DMS79 treated with DMSO at 0.1 percent for 48 hours (cell line): ENCODE results near the gene CAV2.
A peak's percentile ranks its signal among the peaks of the same experiment; 100 is the strongest.
"Not testable (repeated sequence)": the region's sequence is repeated elsewhere in the genome, so short reads cannot be mapped to it uniquely, and the experiment has no call there.

Experiments
- DNase-seq: peaks from one replicate; lab custom pipeline; 2025; lab: John Stamatoyannopoulos, UW

The CAV2 gene, protein sequence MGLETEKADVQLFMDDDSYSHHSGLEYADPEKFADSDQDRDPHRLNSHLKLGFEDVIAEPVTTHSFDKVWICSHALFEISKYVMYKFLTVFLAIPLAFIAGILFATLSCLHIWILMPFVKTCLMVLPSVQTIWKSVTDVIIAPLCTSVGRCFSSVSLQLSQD

DNA sequence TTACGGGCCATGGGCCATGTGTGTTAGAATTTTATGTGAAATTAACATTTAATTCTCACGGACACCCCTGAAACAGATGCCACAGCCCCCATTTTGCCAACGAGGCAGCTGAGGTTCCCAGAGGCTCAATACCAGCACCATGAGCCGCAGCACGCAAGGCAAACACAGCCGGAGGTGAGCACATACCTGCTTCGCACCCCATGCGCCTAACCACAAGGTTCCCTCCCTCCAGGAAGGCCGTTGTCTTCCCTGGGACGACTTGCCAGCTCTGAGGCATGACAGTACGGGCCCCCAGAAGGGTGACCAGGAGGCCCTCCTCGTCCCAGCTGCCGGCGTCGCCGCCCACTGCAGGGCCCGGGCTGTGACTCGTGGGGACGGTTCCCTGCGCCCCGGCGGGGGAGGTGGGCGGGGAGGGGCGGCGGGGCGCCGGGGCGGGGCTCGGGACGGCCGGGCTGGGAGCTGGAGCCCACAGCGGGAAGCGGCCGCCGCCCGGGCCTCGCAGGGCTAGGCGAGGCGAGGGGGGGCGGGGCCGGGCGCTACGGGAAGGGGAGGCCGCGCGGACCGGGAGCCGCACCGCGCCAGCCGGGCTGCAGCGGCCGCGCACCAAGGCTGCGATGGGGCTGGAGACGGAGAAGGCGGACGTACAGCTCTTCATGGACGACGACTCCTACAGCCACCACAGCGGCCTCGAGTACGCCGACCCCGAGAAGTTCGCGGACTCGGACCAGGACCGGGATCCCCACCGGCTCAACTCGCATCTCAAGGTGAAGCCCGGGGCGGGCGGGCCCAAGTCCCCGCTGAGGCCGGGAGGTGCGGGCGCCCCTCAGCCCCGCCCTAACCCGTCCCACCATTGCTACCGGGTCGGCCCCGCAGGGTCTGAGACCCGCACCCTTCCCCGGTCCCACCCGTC lies at the start of gene CAV2:
Gene CAV2 (plus strand): TSS at position 571 of the 910 bp plus-strand sequence. CDS start 44 bp downstream, at position 615.
- DNase-seq = peak; percentile 14

DNA sequence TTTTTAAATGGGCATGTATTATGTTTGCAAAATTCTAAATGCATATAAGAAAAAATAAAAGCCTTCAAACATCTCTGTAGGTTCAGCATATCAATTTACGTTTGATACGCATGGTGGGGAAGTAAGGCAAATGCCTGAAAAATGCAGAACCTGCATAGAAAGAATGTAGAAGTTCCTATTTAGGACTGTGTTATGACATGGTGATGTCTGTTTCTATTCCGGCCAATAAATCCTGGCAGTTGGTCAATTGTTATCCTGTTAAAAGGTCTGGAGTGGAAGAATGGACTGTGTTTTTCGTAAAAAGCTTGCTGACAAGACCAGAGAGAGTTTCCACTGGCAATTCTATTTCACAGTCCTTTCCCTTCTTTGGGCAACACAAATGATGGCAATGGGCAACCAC lies 49.6 kb upstream of the CAV2 start:
- no peak for DNase-seq

DNA sequence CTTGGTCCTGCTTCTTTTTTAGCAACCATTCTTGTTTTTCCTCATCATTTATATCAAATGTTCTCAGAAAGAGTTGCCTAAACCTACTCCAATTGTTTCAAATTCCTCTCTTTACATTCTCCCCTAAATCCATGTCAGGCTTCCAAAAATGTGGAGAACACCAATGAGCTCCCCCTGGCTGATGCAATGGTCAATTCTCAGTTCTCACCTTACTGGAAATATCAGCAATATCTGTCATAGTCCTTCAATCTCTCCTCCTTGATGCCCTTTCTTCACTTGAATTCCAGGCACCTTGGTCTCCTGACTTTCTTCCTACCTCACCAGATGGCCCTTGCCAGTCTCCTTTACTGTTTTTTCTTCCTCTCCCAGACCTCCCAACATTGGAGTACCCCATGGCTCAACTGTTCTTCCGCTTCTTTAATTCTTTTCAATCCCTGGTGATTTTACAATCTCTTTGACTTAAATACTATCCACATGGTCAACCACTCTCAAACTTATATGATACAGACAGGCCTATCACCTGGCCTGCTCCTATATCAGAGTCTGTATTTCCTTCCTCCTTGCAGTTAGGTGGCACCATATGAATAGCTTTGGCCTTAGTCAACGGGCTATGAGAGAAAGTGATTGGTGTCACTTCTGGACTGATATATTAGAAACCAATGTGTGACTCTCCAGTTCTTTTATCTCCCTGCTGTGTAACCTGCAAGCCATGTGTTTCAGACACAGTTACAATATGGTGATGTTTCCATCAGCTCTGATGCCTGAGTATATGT lies 47.4 kb upstream of the CAV2 start:
- no peak for DNase-seq

- no peak for DNase-seq
Observed at GRCh38 chr7:116454377-116454776, 45.2 kb upstream of the CAV2 start.

DNA sequence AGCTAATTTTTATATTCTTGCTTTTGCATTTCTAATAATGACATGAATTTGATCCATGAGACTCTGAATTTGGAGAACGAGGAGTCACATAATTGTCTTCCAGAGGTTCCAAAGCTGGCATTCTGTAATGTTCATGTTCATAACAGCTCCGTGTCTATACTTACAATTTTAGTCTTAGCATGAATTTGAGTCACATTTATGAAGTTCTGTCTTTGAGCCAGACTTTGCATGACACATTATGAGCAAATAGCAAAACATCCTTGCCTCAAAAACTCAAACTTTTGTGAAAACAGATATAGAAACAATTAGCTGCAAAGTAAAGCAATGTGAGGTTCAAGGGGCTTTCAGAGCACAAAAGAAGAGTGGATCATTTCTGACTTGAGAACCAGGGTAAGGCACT lies 44.5 kb upstream of the CAV2 start:
- no peak for DNase-seq

DNA sequence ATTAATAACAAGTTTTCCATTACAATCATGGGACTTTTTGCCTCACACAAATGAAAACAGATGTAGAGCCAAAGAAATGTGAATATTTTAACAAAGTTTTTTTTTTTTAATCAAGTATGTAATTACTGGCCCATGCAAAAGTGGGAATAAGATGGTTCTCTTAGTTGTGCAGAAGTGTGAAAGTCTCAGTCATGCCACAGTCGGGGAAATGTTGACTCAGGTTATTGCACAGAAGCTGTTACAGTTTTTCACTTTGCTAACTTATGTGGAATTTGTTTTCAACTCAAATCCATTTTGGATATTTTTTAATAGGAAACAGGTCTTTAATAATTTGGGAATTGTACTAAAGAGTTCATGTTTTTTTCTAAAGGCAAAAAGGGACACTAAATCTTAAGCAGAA lies 44.0 kb upstream of the CAV2 start:
- no peak for DNase-seq

DNA sequence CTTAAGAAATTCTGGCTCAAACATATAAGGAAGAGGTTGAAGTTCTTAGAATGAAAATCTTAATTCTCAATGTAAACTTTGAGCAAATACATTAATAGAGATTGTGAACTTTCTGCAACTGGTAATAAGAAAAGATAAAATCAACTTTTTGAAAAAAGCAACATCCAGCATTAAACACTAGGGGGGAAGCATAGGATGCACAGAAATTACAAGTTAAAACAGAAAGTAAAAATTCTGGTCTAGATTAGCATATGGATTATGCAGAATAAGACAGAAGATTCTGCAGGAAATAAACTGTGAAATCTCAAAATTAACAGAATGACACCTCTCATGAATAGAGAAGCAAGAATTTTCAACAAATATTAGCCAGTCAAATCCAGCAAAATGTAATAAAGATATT lies 38.0 kb upstream of the CAV2 start:
- no peak for DNase-seq

GRCh38 chr7:116463956-116464355 lies 35.6 kb upstream of the CAV2 start:
- DNase-seq = no peak

- DNase-seq = no peak
Observed at GRCh38 chr7:116464375-116464774, 35.2 kb upstream of the CAV2 start.

GRCh38 chr7:116465125-116465524 lies 34.4 kb upstream of the CAV2 start:
- DNase-seq = no peak

DNA sequence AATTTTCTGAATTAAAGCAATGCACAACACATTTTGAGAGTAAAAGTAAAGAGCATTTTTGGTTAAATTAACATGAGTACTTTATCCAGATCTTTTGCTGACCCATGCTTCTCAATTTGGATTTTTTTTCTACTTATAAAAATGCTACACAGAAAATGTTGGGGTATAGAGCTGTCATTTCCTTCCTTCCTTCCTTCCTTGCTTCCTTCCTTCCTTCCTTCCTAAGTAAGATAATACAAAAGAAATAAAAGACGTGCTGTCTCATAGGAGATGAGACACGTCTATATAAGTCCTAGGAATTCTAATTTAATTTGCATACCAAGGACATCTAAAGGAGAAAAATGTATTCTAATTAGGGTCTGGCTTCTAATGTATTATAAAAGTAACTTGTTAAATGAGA lies 31.0 kb upstream of the CAV2 start:
- DNase-seq = no peak

GRCh38 chr7:116477625-116478024 lies 21.9 kb upstream of the CAV2 start:
- DNase-seq = no peak

DNA sequence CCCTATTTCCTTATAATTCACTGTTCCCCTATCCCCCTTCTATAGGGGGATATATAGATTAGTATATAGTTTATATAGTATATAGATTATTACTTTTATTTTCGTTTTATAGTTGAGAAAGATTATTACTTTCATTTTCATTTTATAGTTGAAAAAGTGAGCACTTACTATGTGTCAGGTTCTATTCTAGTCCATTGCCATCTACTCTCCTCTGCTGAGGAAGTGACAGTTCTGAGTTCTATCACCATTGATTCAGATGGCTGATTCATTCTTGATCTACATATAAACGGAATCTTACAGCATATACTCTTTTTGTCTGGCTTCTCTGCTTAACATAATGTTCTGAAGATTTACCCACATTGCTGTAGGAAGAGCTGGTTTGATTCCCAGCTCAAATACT lies 20.7 kb upstream of the CAV2 start:
- no peak for DNase-seq

DNA sequence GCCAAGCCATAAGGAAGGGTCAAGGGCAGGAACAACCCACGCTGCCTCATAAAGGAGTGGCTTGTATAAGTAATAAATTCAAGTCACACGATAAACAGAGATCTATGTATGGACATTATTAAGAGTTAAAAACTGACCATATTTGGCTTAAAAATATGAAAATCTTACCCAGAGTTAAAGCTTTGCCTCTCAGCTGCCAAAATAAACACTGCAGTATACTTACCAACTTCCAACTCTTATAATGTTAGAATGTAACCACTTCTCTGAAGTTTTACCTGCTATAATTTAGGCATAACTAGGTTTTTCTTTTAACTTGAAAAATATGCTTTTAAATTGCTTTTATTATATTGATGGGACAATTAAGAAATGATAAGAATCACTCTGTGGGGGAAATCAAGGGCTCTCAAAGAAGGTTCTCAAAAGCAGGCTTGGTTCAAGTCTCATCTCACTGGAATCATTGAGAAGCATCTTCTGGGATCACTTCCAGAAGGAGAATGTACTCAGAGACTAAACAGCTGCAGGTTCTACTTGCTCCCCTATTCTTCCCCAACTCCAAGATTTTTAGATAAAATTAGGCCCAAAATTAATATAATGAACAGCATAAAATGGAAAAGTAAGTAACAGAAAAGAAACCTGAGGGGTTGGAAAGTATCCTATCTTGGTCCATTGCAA lies 16.1 kb upstream of the CAV2 start:
- DNase-seq = no peak

GRCh38 chr7:116484389-116484788 lies 15.1 kb upstream of the CAV2 start:
- not testable (repeated sequence) for DNase-seq

DNA sequence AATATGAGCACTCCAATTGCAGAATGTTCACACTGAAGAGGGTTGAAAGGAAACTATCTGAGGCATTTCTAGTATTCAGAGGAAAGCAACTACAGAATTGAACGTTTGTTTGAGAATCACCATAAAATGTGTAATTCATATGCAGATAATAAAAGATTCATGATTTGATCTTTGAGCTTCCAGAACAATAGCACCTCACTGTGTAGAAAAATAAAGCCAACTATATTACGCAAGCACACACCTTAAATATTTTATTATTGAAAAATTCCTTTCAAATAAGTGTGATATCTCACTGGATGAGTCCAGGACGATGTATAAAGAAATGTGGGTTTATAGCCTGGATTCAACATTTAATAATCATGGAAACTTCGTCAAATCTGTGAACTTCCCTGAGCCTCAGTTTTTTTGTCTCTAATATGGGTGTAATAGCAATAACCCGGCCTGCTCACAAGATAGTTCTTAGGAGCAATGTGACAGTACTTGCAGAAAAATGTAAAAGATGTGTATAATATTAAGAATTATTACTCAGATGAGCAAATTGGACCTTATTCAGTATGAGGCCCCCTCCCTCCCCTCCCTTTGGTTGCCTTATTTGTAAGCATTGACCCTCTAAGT lies 11.5 kb upstream of the CAV2 start:
- DNase-seq = no peak

- no peak for DNase-seq
Observed at GRCh38 chr7:116490351-116490750, 9.2 kb upstream of the CAV2 start.

GRCh38 chr7:116491887-116492653 lies 7.5 kb upstream of the CAV2 start:
- DNase-seq = no peak

- DNase-seq = no peak
Observed at GRCh38 chr7:116492654-116493109, 6.9 kb upstream of the CAV2 start.

DNA sequence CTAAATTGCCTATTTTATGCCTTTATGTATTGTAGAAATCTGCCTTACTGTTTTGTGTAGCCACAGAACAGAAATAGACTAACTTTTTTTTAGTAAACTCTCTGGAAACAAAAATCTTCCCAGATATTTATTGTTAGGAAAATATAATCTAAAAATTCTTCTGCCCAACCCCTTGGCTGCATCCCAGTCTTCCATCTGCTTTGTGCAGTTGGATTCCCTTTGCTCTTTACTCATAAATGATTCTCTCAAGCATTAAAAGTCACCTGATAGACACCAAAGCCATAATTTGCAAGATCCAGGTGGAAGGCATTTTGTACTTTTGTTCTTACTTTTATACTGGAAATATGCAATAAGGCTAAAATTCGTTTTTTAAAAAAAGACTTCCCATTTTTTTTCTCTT lies 6.1 kb upstream of the CAV2 start:
- no peak for DNase-seq

GRCh38 chr7:116494472-116494871 lies 5.1 kb upstream of the CAV2 start:
- DNase-seq = no peak
